Activated naive CD4-positive, alpha-beta T cell treated with anti-CD3 and anti-CD28 coated beads for 36 hours (primary cell): ENCODE data around the gene CSRP3. TPM values are rescaled to one million over a fixed set of nuclear protein-coding genes. Genes with fewer than 3 reads are reported as not detected.

Source experiments
- CTCF ChIA-PET: fragments of 350-600 bp; sonication (Branson Sonifier 250); formaldehyde crosslinking; loops from one replicate; lab custom pipeline; 2021; ENCODE audit warnings: antibody characterized with exemption; lab: Charles Lee
- DNase-seq: peaks from one replicate; pipeline ENCODE4 v3.0.0-alpha.2; 2020
- H3K27ac Mint-ChIP-seq: one replicate; pipeline ENCODE4 v1.8.0; 2021; ENCODE audit warnings: mild to moderate bottlenecking, mixed read lengths
- H3K27me3 Mint-ChIP-seq: one replicate; pipeline ENCODE4 v1.8.0; 2021; ENCODE audit warnings: low read depth, mixed read lengths
- H3K36me3 Mint-ChIP-seq: one replicate; pipeline ENCODE4 v1.8.0; 2021; ENCODE audit warnings: low read depth, mixed read lengths
- H3K4me1 Mint-ChIP-seq: one replicate; pipeline ENCODE4 v1.8.0; 2021; ENCODE audit warnings: low read depth, mixed read lengths
- H3K4me3 Mint-ChIP-seq: one replicate; pipeline ENCODE4 v1.8.0; 2021; ENCODE audit warnings: mild to moderate bottlenecking, moderate library complexity, mixed read lengths
- H3K9me3 Mint-ChIP-seq: one replicate; pipeline ENCODE4 v1.8.0; 2021; ENCODE audit warnings: mixed read lengths
- intact Hi-C: fragments of 100-400 bp; cut with micrococcal nuclease; formaldehyde crosslinking; loops from one replicate; pipeline ENCODE4 v1.15.1; 2023
- total RNA-seq, 2 experiments: library from RNA; stranded (reverse); gene quantifications; one replicate each; pipeline ENCODE4 v1.2.3, GENCODE V29; 2021

CSRP3 gene
- total RNA-seq = not detected

DNA sequence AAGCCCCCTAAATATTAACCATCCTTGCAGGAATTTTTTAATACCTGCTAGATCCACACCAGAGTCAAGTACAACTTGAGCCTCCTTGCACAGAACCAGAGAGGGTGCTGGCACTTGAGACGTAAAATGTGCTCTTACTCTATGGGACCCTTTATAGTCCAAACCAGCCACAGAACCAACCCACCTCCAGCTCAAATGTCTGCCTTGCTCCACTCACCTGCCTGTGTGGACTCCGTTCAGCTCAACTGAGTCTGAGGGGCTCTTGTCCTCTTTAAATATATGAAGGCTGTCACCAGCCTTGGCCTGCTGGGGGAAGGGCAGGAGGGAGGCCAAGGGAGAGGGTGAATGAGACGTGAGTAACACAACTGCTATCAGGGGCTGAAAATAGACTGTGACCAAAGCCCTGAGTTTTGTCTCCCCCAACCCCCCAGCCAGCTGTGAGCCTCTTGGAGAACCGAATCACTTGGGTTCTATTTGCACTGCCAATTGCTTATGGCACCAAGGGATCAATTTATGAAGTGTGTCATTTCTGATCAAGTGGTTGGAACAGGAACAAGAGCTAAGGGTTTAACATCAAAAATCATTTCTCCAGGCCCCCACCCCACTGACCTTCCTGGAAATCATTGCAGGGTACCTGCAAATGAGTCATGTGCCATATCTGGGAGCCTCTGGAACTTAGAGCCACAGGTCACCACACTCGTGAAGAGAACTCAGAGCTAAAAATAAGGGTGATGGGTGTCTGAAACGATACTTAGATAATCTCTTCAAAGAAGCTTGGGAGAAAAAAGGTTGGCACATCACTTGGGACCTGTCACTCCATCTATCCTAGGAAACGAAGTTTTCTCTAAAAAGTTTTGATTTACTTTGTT, at the start of gene CSRP3:
Gene CSRP3 (minus strand): TSS at position 247 of the 869 bp plus-strand sequence. CDS start 9,535 bp downstream, outside the sequence.
- Mint-ChIP-seq H3K27me3 (peaks cover 7% of the 10 kb centered on the region), H3K4me3 (no peak within 1 kb of the TSS), H3K4me1 (no peaks in the 10 kb centered on the region), H3K27ac (no peak within 1 kb of the TSS), H3K9me3 (no peaks in the 10 kb centered on the region), H3K36me3 (no peaks in the 10 kb centered on the region)
- intact Hi-C loops = no loop called here
- CTCF ChIA-PET = interaction anchor here (1.2 kb wide), 1 partner anchor 130 kb away, joined by 3 read pairs; no protein-coding TSS in a partner anchor
- no peak for DNase-seq

DNA sequence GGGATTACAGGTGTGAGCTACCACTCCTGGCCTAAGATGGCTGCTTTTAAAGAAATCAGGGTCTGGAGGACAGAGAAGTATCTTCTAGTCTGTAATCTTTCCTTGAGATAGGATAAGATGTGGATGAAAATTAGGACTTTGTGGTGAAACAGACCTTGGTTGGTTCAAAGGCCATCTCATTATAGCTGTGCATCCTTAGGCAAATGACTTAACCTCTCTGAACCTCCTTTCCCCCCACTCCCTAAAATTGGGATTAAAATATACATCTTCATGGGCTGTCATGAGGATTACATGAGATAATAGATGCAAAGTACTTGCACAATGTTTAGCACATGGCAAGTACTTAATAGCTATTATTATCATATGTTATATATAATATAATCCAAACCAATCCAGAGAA, 49.8 kb upstream of the CSRP3 start:
- Mint-ChIP-seq H3K36me3 (no peaks in the 10 kb centered on the region), H3K27ac (no peak overlapping the region), H3K4me3 (no peak overlapping the region), H3K27me3 (peaks cover 29% of the 10 kb centered on the region), H3K9me3 (peaks cover 7% of the 10 kb centered on the region), H3K4me1 (no peaks in the 10 kb centered on the region)
- no peak for DNase-seq
- intact Hi-C loops = no loop called here
- CTCF ChIA-PET = interaction anchor here (0.7 to 1.3 kb wide), 3 partner anchors 11 to 652 kb away, joined by 3 read pairs; no protein-coding TSS in a partner anchor

DNA sequence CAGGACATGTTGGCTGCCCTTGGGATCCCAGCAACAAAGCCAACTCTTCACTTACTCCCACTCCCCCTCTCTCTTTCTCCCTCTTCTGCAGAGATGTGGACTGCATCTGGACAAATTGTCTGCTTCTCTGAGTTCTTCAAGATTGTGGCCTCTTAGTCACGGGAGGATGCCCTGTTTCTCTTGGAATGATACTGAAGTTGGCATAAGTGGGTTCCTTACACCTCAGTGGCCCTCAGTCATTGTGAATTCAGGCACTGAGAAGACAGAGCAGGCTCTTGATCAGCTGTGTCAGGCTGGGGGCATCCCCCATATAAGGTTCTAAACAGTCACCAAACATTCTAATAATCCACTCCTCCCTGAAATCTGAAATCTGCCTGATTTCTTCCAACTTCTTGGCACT, 45.0 kb upstream of the CSRP3 start:
- Mint-ChIP-seq H3K9me3 (no peaks in the 10 kb centered on the region), H3K4me1 (peaks cover 11% of the 10 kb centered on the region), H3K36me3 (peaks cover 2% of the 10 kb centered on the region), H3K27ac (no peak overlapping the region), H3K27me3 (peaks cover 54% of the 10 kb centered on the region), H3K4me3 (no peak overlapping the region)
- intact Hi-C loops = loop anchor here (10.0 kb wide), 1 partner anchor 1142 kb away; the partner anchor contains the start of gene SAAL1
- DNase-seq = no peak
- CTCF ChIA-PET = interaction anchor here (0.7 to 1.4 kb wide), 3 partner anchors 10 to 144 kb away, joined by 3 to 6 read pairs (median 3); no protein-coding TSS in a partner anchor

DNA sequence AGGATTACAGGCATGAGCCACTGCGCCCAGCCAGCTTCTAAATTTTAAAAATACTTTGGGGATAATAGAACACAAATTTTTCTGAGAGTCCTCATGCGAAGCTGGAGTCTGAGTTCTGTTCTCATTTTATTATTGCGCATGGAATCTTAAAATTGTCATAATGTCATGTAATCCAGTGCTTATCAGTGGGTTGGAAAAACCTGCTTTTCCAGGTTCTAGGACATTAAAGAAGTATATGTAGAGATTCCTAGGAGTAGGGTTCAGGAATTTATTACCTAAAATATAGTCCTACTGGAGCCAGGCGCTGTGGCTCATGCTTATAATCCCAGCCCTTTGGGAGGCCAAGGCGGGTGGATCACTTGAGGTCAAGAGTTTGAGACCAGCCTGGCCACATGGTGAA, 43.6 kb upstream of the CSRP3 start:
- Mint-ChIP-seq H3K27ac (no peak overlapping the region), H3K36me3 (peaks cover 2% of the 10 kb centered on the region), H3K4me1 (peaks cover 11% of the 10 kb centered on the region), H3K27me3 (peaks cover 56% of the 10 kb centered on the region), H3K4me3 (no peak overlapping the region), H3K9me3 (no peaks in the 10 kb centered on the region)
- DNase-seq = no peak
- intact Hi-C loops = loop anchor here (10.0 kb wide), 1 partner anchor 1141 kb away; the partner anchor contains the start of gene SAAL1
- CTCF ChIA-PET = interaction anchor here (0.6 to 0.8 kb wide), 2 partner anchors 81 to 174 kb away, joined by 3 to 5 read pairs; no protein-coding TSS in a partner anchor

DNA sequence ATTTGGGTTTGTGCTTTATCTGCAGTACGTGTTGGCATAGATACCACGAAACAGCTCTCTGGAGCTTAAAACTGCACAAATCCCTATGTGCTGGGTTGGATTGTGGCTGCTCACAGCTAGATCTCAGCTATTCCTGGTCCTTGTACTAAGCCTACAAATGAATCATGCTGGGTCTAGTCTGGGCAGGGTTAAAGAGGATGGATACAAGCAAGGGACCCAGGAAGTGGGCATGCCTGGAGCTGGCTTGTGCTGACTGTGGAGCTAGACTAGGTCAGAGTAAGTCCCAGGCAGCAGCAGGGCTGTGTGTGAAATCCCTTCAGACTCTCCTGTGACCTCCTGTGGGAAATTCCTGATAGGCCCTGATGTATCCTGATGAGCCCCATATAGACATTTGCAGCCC, 42.8 kb upstream of the CSRP3 start:
- intact Hi-C loops = loop anchor here (5.0 to 10.0 kb wide), 4 partner anchors 847 to 1232 kb away; partner anchors contain the start of genes SAAL1 and SERGEF
- no peaks in the 10 kb centered on the region for H3K9me3 Mint-ChIP-seq
- H3K27me3 Mint-ChIP-seq = peaks cover 56% of the 10 kb centered on the region
- H3K36me3 Mint-ChIP-seq = peaks cover 2% of the 10 kb centered on the region
- no peak overlapping the region for H3K4me3 Mint-ChIP-seq
- H3K4me1 Mint-ChIP-seq = peaks cover 11% of the 10 kb centered on the region
- CTCF ChIA-PET = interaction anchor here (0.8 to 1.6 kb wide), 2 partner anchors 13 to 174 kb away, joined by 5 read pairs; no protein-coding TSS in a partner anchor
- H3K27ac Mint-ChIP-seq = no peak overlapping the region
- no peak for DNase-seq

DNA sequence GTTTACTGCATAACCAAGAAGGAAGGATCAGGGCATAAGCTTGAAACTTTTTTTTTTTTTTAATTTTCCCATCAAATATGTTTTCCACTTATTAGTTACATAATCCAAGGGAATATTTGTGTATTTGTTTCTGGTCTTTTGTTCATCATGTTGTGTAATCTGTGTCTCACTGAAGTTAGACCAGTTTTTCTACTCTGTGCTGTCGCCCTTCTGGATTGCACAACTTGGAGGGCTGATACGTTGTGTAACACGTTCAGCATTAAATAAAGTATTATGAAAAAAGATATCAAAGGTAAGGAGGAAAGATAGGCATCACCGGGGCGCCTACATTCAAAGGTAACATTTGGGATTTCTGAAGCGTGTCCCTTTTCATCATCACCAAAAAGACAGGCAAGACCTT, 42.3 kb upstream of the CSRP3 start:
- peaks cover 2% of the 10 kb centered on the region for H3K36me3 Mint-ChIP-seq

DNA sequence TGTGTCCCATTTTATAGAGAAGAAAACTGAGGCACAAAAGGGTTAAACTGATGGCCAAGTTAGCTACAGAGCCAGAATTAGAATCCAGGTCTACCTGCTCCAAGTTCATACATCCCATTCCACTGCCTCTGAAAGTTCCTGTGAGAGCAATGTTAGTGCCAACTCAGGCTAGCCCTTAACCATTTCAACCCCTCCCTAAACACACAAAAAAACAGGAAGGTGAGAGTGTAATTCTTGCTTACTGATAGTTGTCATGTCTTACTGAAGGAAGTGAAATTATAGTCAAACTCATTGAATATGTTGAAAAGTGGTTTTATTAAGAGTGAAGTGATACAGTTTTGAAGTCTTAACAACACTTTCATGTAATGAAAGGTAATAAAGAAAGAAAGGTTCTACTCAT, 41.8 kb upstream of the CSRP3 start:
- Mint-ChIP-seq H3K9me3 (no peaks in the 10 kb centered on the region), H3K4me3 (no peak overlapping the region), H3K27me3 (peaks cover 56% of the 10 kb centered on the region), H3K27ac (no peak overlapping the region), H3K36me3 (peaks cover 2% of the 10 kb centered on the region), H3K4me1 (peaks cover 13% of the 10 kb centered on the region)
- DNase-seq = no peak
- CTCF ChIA-PET = interaction anchor here (1.6 kb wide), 1 partner anchor 14 kb away, joined by 5 read pairs; no protein-coding TSS in a partner anchor
- intact Hi-C loops = loop anchor here (5.0 to 10.0 kb wide), 4 partner anchors 846 to 1231 kb away; partner anchors contain the start of genes SAAL1 and SERGEF

More for the DNA sequence above, 42.3 kb upstream of the CSRP3 start:
- Mint-ChIP-seq H3K27me3 (peaks cover 54% of the 10 kb centered on the region), H3K27ac (no peak overlapping the region), H3K4me1 (peaks cover 13% of the 10 kb centered on the region), H3K4me3 (no peak overlapping the region), H3K9me3 (no peaks in the 10 kb centered on the region)
- intact Hi-C loops = loop anchor here (5.0 to 10.0 kb wide), 4 partner anchors 847 to 1232 kb away; partner anchors contain the start of genes SAAL1 and SERGEF
- DNase-seq = no peak
- CTCF ChIA-PET = interaction anchor here (1.6 kb wide), 1 partner anchor 14 kb away, joined by 5 read pairs; no protein-coding TSS in a partner anchor

DNA sequence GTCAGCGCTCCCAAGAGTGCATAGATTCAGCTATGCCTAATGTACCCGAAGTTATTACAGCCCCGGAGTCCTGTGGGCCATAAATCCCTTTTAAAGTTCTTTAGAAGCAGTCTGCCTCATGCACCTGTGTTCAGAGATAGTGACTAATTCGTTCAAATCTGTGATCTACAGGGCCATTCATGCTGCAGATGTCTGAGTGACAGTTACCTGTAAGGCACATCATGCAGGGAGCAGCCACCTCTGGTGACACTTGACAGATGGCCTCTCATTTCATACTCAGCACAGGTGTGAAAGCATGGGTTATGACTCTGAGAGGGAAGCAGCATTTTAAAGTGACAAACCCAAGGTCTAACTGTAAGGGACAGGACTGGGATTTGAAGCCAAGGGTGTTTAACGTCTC, 41.4 kb upstream of the CSRP3 start:
- Mint-ChIP-seq H3K9me3 (no peaks in the 10 kb centered on the region), H3K4me1 (peaks cover 15% of the 10 kb centered on the region), H3K4me3 (peak overlapping the region; percentile 12), H3K27me3 (peaks cover 57% of the 10 kb centered on the region), H3K27ac (no peak overlapping the region), H3K36me3 (peaks cover 5% of the 10 kb centered on the region)
- CTCF ChIA-PET = interaction anchor here (0.9 to 1.6 kb wide), 2 partner anchors 15 to 307 kb away, joined by 3 to 5 read pairs; no protein-coding TSS in a partner anchor
- intact Hi-C loops = loop anchor here (5.0 to 10.0 kb wide), 4 partner anchors 846 to 1231 kb away; partner anchors contain the start of genes SAAL1 and SERGEF
- peak; percentile 21 for DNase-seq

DNA sequence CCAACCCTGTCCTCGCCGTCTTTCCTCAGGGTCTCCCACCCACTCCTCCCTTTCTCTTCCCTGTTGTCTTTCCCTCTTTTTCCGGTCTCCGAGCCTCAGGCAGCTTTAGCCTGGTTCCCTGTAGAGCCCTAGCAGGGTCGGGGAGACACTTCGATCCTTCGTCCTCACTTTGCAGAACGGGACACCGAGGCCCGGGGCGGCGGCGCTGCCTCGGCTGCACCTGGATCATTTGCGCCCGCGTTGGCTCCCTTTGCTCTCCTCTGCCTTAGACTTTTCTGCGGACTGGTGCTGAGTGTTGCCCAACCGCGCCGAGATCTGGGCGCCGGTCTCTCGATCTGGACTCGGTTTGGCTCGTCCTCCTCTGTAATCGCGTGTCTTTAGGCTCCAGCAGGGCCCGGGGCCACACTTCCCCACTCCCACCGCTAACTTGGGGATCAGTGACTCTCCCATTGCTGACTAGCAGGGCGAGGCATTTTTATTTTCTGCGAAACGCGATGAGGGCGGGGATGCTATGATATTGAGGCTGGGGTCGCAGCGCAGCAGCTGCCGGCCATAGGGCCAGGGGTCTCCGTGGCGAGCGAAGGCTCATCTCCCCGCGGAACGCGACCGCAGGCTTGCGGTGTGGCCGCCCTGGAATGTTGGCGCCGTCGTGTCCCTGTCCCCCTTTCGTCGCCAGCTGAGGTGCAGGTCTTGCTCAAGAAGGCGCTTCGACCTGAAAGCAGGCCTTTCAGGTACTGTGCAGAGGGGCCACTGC, 40.6 kb upstream of the CSRP3 start:
- Mint-ChIP-seq H3K27ac (peak overlapping the region; percentile 70), H3K36me3 (peaks cover 8% of the 10 kb centered on the region), H3K4me3 (peak overlapping the region; percentile 93), H3K27me3 (peaks cover 52% of the 10 kb centered on the region), H3K9me3 (no peaks in the 10 kb centered on the region), H3K4me1 (peaks cover 15% of the 10 kb centered on the region)
- CTCF ChIA-PET = interaction anchor here (0.9 kb wide), 1 partner anchor 308 kb away, joined by 3 read pairs; no protein-coding TSS in a partner anchor
- intact Hi-C loops = loop anchor here (5.0 to 10.0 kb wide), 4 partner anchors 845 to 1230 kb away; partner anchors contain the start of genes SAAL1 and SERGEF
- peak; percentile 14 for DNase-seq

DNA sequence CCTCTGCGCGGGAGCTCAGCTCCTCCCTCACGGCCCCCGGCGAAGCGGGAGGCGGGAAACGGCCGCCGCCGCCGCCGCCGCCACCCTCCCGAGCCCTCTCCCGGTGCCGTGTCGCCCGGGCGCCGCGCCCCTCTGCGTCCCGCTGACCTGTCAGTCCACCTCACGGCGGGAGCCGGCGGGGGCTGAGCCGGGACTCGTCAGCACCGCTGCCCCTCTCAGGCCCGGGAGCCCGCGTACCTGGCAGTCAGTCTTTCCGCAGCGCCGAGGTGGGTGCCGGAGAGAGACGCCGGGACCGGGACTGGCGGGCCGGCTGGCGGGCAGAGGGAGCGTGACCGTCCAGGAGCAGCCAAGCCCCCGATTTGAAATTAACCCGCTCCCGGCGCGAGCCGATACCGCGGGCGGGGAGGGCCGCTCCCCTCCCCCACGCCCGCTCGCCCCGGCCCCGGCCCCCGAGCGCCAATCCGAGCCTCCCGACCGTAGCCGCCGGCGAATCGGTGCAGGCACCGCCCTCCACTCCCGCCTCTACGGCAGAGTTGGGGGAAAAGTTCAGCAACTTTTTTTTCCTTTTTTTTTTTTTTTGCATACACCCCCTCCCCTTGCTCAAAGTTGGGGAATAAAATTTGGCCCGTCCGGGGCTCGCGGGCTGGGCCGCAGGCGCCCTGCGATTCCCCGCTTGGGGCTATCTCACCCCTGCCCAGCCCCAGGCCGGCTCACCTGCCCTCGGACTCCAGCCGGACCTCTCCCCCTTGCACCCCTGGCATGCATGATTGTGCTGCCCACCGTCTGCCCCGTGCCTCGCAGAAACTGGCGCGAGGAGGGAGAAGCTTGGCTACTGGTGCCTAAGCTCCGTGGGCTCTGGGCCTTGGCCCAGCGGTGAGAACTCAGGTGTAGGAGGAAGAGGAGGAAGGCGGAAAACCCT, 39.7 kb upstream of the CSRP3 start:
- Mint-ChIP-seq H3K27me3 (peaks cover 49% of the 10 kb centered on the region), H3K36me3 (peaks cover 15% of the 10 kb centered on the region), H3K4me3 (peak overlapping the region; percentile 93), H3K9me3 (no peaks in the 10 kb centered on the region), H3K27ac (peak overlapping the region; percentile 70), H3K4me1 (peaks cover 15% of the 10 kb centered on the region)
- DNase-seq = peak; percentile 77
- intact Hi-C loops = loop anchor here (1.0 to 10.0 kb wide), 11 partner anchors 124 to 1229 kb away; partner anchors contain the start of genes NAV2, SAAL1, SERGEF and ZDHHC13
- CTCF ChIA-PET = no interaction called here
